ENCODE data around the gene TRABD. TPM values are rescaled to one million over a fixed set of nuclear protein-coding genes. Genes with fewer than 3 reads are reported as not detected.
"Not testable (repeated sequence)": the region's sequence is repeated elsewhere in the genome, so short reads cannot be mapped to it uniquely, and the experiment has no call there.

The TRABD gene
- total RNA-seq, 1 donor from 2014 or later: 16.2 TPM

- peak in 1 of 2 donors; percentile 35 for DNase-seq (ENCODE audit: low read depth in 2 of 2)
Measured at GRCh38 chr22:50201191-50202129, 15.7 kb downstream of the TRABD start.

GRCh38 chr22:50202130-50202666 lies 16.5 kb downstream of the TRABD start:
- no peak for DNase-seq (ENCODE audit: low read depth in 2 of 2)

GRCh38 chr22:50203288-50203687 lies 17.6 kb downstream of the TRABD start:
- no peak for DNase-seq (ENCODE audit: low read depth in 2 of 2)

GRCh38 chr22:50204571-50204970 lies 18.9 kb downstream of the TRABD start:
- DNase-seq (ENCODE audit: low read depth in 2 of 2): no peak

GRCh38 chr22:50204998-50205397 lies 19.3 kb downstream of the TRABD start:
- not testable (repeated sequence) for DNase-seq (ENCODE audit: low read depth in 2 of 2)

- DNase-seq (ENCODE audit: low read depth in 2 of 2): no peak
Measured at GRCh38 chr22:50205781-50206569, 20.3 kb downstream of the TRABD start.

GRCh38 chr22:50206599-50206998 lies 20.9 kb downstream of the TRABD start:
- DNase-seq (ENCODE audit: low read depth in 2 of 2): peak in 1 of 2 donors; percentile 29

- peak; percentile 54 to 56 for DNase-seq (ENCODE audit: low read depth in 2 of 2)
Measured at GRCh38 chr22:50207383-50208140, 21.8 kb downstream of the TRABD start.

- no peak for DNase-seq (ENCODE audit: low read depth in 2 of 2)
Measured at GRCh38 chr22:50208430-50208938, 22.8 kb downstream of the TRABD start.

- DNase-seq (ENCODE audit: low read depth in 2 of 2): no peak
Measured at GRCh38 chr22:50208939-50209892, 23.5 kb downstream of the TRABD start.

GRCh38 chr22:50209893-50210292 lies 24.2 kb downstream of the TRABD start:
- peak; percentile 28 to 64 for DNase-seq (ENCODE audit: low read depth in 2 of 2)

GRCh38 chr22:50210378-50211139 lies 24.8 kb downstream of the TRABD start:
- DNase-seq (ENCODE audit: low read depth in 2 of 2): no peak

- DNase-seq (ENCODE audit: low read depth in 2 of 2): no peak
Measured at GRCh38 chr22:50211147-50211546, 25.4 kb downstream of the TRABD start.

- DNase-seq (ENCODE audit: low read depth in 2 of 2): no peak
Measured at GRCh38 chr22:50213263-50213662, 27.6 kb downstream of the TRABD start.

- DNase-seq (ENCODE audit: low read depth in 2 of 2): no peak
Measured at GRCh38 chr22:50215297-50216054, 29.8 kb downstream of the TRABD start.

GRCh38 chr22:50216055-50216683 lies 30.5 kb downstream of the TRABD start:
- DNase-seq (ENCODE audit: low read depth in 2 of 2): no peak

- DNase-seq (ENCODE audit: low read depth in 2 of 2): no peak
Measured at GRCh38 chr22:50216684-50217520, 31.2 kb downstream of the TRABD start.

All from dermis microvascular lymphatic vessel endothelial cell (primary cell).